Heart right ventricle (tissue), 16 donors: ENCODE data around the gene KRT78. TPM values are rescaled to one million over a fixed set of nuclear protein-coding genes. Genes with fewer than 3 reads are reported as not detected.

Experiments
- ATAC-seq, 8 donors: fragments of 200-7000 bp; cut with Tn5 transposase; one replicate each; pipeline ENCODE4 v1.9.1; 2020; ENCODE audit warnings: mild to moderate bottlenecking in 8 of 8, moderate library complexity in 8 of 8, moderate number of reproducible peaks in 1 of 8
- DNase-seq, 2 donors: peaks; one replicate each; pipeline ENCODE4 v3.0.0-alpha.2; 2020
- H3K27ac ChIP-seq, 10 donors: fragments of 200-600 bp; sonication (generic) in 2 of 10; one replicate each; pipeline versions ENCODE4 v1.5.0 to v1.8.0; 2020 to 2022; ENCODE audit warnings: mild to moderate bottlenecking in 3 of 10
- H3K27me3 ChIP-seq, 7 donors: fragments of 200-600 bp; one replicate each; pipeline ENCODE4 v1.8.0; 2021 to 2022; ENCODE audit warnings: mild to moderate bottlenecking in 2 of 7
- H3K36me3 ChIP-seq, 9 donors: fragments of 200-600 bp; sonication (generic) in 1 of 9; one replicate each; pipeline versions ENCODE4 v1.5.0 to v1.8.0; 2020 to 2022; ENCODE audit warnings: mild to moderate bottlenecking in 2 of 9
- H3K4me1 ChIP-seq, 9 donors: fragments of 200-600 bp; sonication (generic) in 1 of 9; one replicate each; pipeline versions ENCODE4 v1.5.0 to v1.8.0; 2020 to 2022; ENCODE audit warnings: mild to moderate bottlenecking in 4 of 9
- H3K4me3 ChIP-seq, 10 donors: fragments of 200-600 bp; sonication (generic) in 2 of 10; one replicate each; pipeline versions ENCODE4 v1.5.0 to v1.8.0; 2020 to 2022; ENCODE audit warnings: mild to moderate bottlenecking in 7 of 10, moderate library complexity in 2 of 10
- H3K9me3 ChIP-seq, 11 donors: fragments of 200-600 bp in 10 of 11; sonication (generic) in 2 of 11; one replicate each; pipeline versions ENCODE4 v1.5.0 to v1.8.0; 2013 to 2022; ENCODE audit warnings: mild to moderate bottlenecking in 2 of 11, control low read depth in 1 of 11, moderate library complexity in 1 of 11
- WGBS, 2 donors: extraction: QIAGEN DNeasy Blood & Tissue Kit; methylation state at CpG; one replicate each; pipeline ENCODE4 v1.1.7; 2013; ENCODE audit warnings: inconsistent platforms in 1 of 2; 5-methylcytosine and 5-hydroxymethylcytosine counted together
- intact Hi-C, 10 donors: fragments of 100-400 bp; cut with DNase I; formaldehyde crosslinking; loops; one replicate each; pipeline versions ENCODE4 v1.11.1 to v1.14.2; 2022
- polyA plus RNA-seq, 2 donors: library from polyadenylated mRNA; stranded (reverse); fragments of 200-250 nt; gene quantifications; one replicate each; pipeline ENCODE4 v1.2.3, GENCODE V29; 2013
- total RNA-seq, 10 donors: library from RNA; stranded (reverse); fragmentation: NEBNext Ultra II Directional in 3 of 10; extraction: Animal tissue kit (Norgen Biotek cat#: 25700) in 3 of 10; gene quantifications; one replicate each; pipeline versions ENCODE4 v1.2.1 to v1.2.4, GENCODE V29; 2021 to 2023
- TF ChIP-seq, protein P1 (sequence below), 9 donors: fragments of 200-600 bp; sonication (generic) in 2 of 9; IDR thresholded peaks; one replicate each; pipeline versions ENCODE4 v1.5.0 to v1.8.0; 2021 to 2022; ENCODE audit warnings: antibody characterized with exemption in 9 of 9, mild to moderate bottlenecking in 5 of 9, moderate library complexity in 1 of 9
- donor health status: Arrhythmogenic right ventricular cardiomyopathy.
- donor health status: ischemic (EF 13 %, LVEDD 7.1; RV severe dilation, severe dysfunction).
- donor health status: healthy with polysubstance abuse.
- donor health status: DM: no; HTN: yes; CAD: no.
- donor health status: DM: no; HTN: no; CAD: no.
- donor health status: ischemic (EF 25% LVEDD 6.9; RV normal size, moderate dysfunction).
- donor health status: ischemic (EF 25% LVEDD 5.7; RV mildly dilated, moderate dysfunction).
- donor health status: healthy.
- donor health status: DM: yes; HTN: yes; CAD: no.
- donor health status: Ischemic cardiomyopathy.
- donor health status: ischemic (EF 35%, LVEDD 5.7; RV mildly dilated, moderate dysfunction).
- donor health status: nonischemic (EF 11% LVEDD 7.7; RV severe dilation, severe dysfunction).
- donor health status: DM: yes; HTN: yes; CAD: no.
- donor health status: PGD.
- donor health status: ischemic (EF 29% LVEDD 5.4; RV normal size, mild dysfunction).
- donor health status: nonischemic (EF 23%, LVEDD 6.1; RV moderate dilation, normal function).

KRT78 gene
- total and polyA plus RNA-seq, 12 donors = 0.07 TPM; not detected in 11

DNA sequence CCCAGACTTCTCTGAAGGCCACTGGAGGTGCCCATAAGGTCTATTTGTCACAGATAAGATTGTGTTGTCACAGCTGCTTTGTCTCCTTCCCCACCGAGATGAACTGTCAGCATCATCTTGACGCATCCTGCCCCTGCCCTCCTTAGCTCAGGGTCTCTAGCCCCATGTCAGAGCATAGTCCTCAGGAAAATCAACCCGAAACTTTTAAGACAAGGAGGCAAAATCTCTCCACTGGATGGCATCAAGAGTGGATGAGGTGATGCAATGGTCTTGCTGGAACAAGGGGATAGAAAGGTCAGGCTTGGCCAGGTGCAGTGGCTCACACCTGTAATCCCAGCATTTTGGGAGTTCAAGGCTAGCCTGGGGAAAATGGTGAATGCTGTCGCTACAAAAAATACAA, 22.8 kb downstream of the KRT78 start:
- DNase-seq (no peak), ATAC-seq (no peak)
- H3K4me1 ChIP-seq = no peaks in the 10 kb centered on the region
- H3K4me3 ChIP-seq = no peak overlapping the region
- peaks cover 0 to 21% (median 6%) of the 10 kb centered on the region in 7 donors for H3K27me3 ChIP-seq
- H3K9me3 ChIP-seq = no peaks in the 10 kb centered on the region
- WGBS, 2 donors = 64 to 65% methylated on average over 4 of the region's 4 CpGs
- H3K27ac ChIP-seq = no peak overlapping the region
- H3K36me3 ChIP-seq = no peaks in the 10 kb centered on the region
- TF ChIP-seq, protein P1, sequence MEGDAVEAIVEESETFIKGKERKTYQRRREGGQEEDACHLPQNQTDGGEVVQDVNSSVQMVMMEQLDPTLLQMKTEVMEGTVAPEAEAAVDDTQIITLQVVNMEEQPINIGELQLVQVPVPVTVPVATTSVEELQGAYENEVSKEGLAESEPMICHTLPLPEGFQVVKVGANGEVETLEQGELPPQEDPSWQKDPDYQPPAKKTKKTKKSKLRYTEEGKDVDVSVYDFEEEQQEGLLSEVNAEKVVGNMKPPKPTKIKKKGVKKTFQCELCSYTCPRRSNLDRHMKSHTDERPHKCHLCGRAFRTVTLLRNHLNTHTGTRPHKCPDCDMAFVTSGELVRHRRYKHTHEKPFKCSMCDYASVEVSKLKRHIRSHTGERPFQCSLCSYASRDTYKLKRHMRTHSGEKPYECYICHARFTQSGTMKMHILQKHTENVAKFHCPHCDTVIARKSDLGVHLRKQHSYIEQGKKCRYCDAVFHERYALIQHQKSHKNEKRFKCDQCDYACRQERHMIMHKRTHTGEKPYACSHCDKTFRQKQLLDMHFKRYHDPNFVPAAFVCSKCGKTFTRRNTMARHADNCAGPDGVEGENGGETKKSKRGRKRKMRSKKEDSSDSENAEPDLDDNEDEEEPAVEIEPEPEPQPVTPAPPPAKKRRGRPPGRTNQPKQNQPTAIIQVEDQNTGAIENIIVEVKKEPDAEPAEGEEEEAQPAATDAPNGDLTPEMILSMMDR (IDR thresholded peaks at IDR 0.05) = no peak
- intact Hi-C loops = no loop called here

DNA sequence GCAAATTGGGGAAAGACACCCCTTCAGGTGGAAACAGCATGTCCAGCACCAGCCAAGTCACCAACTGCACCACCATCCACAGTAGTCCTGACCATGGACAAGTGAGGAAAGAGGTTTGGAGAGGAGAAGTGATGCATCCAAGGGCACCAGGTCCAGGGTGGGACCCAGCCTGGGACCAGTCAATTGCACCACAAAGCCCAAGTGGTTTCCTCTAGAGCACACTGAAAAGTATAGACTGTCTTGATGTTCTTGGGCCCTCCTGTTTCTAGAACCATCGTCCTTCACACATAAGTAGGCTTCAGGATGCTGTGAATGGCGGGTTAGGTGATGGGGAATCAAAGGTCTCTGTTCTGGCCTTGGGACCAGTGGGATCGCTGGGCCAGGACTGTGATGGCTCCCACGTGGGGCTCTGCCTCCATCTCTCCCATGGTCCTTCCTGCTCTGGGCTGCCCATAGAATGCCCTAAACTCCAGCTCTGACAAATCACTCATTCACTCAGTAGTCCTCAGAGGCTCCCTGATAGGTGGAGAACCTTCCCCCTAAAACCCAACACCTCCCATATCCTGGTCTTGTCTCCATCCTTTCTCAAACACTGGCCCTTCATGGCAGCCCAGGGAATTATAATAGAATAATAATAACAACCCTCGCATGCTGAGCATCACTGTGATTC, 23.9 kb downstream of the KRT78 start:
- Histone ChIP-seq H3K27me3 (peaks cover 0 to 28% (median 7%) of the 10 kb centered on the region in 7 donors), H3K9me3 (no peaks in the 10 kb centered on the region), H3K4me1 (no peaks in the 10 kb centered on the region), H3K4me3 (no peak overlapping the region), H3K36me3 (no peaks in the 10 kb centered on the region), H3K27ac (no peak overlapping the region)
- 85 to 88% methylated on average over 5 of the region's 5 CpGs for WGBS, 2 donors
- ATAC-seq (no peak), DNase-seq (no peak)
- TF ChIP-seq, protein P1 (IDR thresholded peaks at IDR 0.05) = no peak
- intact Hi-C loops = no loop called here

DNA sequence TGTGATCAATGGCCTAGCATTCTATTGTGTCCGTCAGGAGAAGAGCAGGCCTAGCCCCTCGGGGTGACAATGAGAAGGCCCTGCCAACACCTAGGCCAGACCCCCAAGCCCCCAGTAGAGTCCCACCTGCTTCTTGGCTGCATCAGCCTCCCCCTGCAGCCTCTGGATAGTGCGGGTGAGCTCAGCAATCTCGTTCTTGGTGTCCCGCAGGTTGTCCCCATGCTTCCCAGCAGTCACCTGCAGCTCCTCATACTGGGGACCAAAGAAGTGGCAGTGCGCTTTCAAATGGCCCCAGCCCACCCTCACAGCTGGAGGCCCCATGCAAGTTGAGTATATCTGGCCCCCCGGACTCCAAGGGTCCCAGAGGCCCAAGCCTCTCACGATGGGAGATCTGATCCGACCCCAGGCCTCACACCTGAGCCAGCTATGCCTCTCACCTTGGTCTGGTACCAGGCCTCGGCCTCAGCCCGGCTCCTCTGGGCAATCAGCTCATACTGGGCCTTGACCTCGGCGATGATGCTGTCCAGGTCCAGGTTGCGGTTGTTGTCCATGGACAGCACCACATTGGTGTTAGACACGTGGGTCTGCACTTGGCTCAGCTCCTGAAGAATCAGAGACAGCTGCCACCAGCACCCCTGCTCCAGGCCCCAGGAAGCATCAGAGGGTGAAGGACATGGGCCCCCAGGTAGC, 24.9 kb downstream of the KRT78 start:
- H3K36me3 ChIP-seq = no peaks in the 10 kb centered on the region
- H3K27me3 ChIP-seq = peaks cover 0 to 36% (median 15%) of the 10 kb centered on the region in 7 donors
- no peaks in the 10 kb centered on the region for H3K4me1 ChIP-seq
- DNase-seq (no peak), ATAC-seq (no peak)
- 86 to 88% methylated on average over 15 of the region's 15 CpGs for WGBS, 2 donors
- intact Hi-C loops = no loop called here
- no peak overlapping the region for H3K27ac ChIP-seq
- TF ChIP-seq, protein P1 (IDR thresholded peaks at IDR 0.05) = no peak
- H3K9me3 ChIP-seq = no peaks in the 10 kb centered on the region
- no peak overlapping the region for H3K4me3 ChIP-seq

- H3K36me3 ChIP-seq = no peaks in the 10 kb centered on the region
- H3K27me3 ChIP-seq = peaks cover 0 to 45% (median 23%) of the 10 kb centered on the region in 7 donors
- no peak overlapping the region for H3K4me3 ChIP-seq
- intact Hi-C loops = no loop called here
- H3K9me3 ChIP-seq = no peaks in the 10 kb centered on the region
- no peak for ATAC-seq
- H3K27ac ChIP-seq = no peak overlapping the region
- 76 to 77% methylated on average over 16 of the region's 16 CpGs for WGBS, 2 donors
- TF ChIP-seq, protein P1 (IDR thresholded peaks at IDR 0.05) = no peak
- DNase-seq = no peak
- H3K4me1 ChIP-seq = no peaks in the 10 kb centered on the region
Observed at GRCh38 chr12:52822771-52823510, 25.9 kb downstream of the KRT78 start.
